Keratinocyte (primary cell): ENCODE measurements around the gene CCL19. TPM values are rescaled to one million over a fixed set of nuclear protein-coding genes. Genes with fewer than 3 reads are reported as not detected.

Experiments
- DNase-seq: peaks from one replicate; pipeline ENCODE4 v3.0.0-alpha.2; 2011; ENCODE audit warnings: low read depth, missing footprints, low spot score
- FAIRE-seq: peaks from 2 replicates; lab custom pipeline; 2011; peaks lifted over from hg19 to GRCh38; lab: Jason Lieb, UNC
- H2AFZ ChIP-seq: 2 replicates; pipeline ENCODE4 v1.6.0; 2012; ENCODE audit warnings: low read length, control low read depth, inconsistent platforms; ENCODE audit not compliant: control insufficient read depth
- H3K27ac ChIP-seq: 2 replicates; pipeline ENCODE4 v1.5.1; 2011; ENCODE audit warnings: low read length; ENCODE audit not compliant: control insufficient read depth, insufficient read depth
- H3K27me3 ChIP-seq: 3 replicates; pipeline ENCODE4 v1.6.0; 2011; ENCODE audit warnings: low read length; ENCODE audit not compliant: control insufficient read depth, insufficient read depth; ENCODE audit errors: extremely low read depth
- H3K36me3 ChIP-seq, 2 experiments: 2 replicates in 1 of 2; 3 replicates in 1 of 2; pipeline ENCODE4 v1.5.1; 2011; ENCODE audit warnings: low read length in 2 of 2, mild to moderate bottlenecking in 1 of 2; ENCODE audit not compliant: control insufficient read depth in 2 of 2, insufficient read depth in 2 of 2; ENCODE audit errors: extremely low read depth in 1 of 2
- H3K4me1 ChIP-seq: 3 replicates; pipeline ENCODE4 v1.5.1; 2011; ENCODE audit warnings: low read length; ENCODE audit not compliant: control insufficient read depth, insufficient read depth; ENCODE audit errors: extremely low read depth
- H3K4me2 ChIP-seq: 3 replicates; pipeline ENCODE4 v1.6.0; 2011; ENCODE audit warnings: low read depth, low read length; ENCODE audit not compliant: control insufficient read depth, insufficient read depth; ENCODE audit errors: extremely low read depth
- H3K4me3 ChIP-seq, 3 experiments: fragments of 200-600 bp in 1 of 3; sonication (generic) in 1 of 3; 2 replicates in 2 of 3; 3 replicates in 1 of 3; pipeline ENCODE4 v1.5.1; 2011 to 2016; ENCODE audit warnings: low read length in 3 of 3, mild to moderate bottlenecking in 3 of 3, control low read depth in 2 of 3, inconsistent platforms in 1 of 3, low read depth in 1 of 3, mixed read lengths in 1 of 3, mixed run types in 1 of 3, moderate library complexity in 1 of 3; ENCODE audit not compliant: control insufficient read depth in 2 of 3, insufficient read depth in 2 of 3; ENCODE audit errors: extremely low read depth in 1 of 3
- H3K79me2 ChIP-seq: 2 replicates; pipeline ENCODE4 v1.6.0; 2012; ENCODE audit warnings: low read length; ENCODE audit not compliant: control insufficient read depth, insufficient read depth
- H3K9ac ChIP-seq: 3 replicates; pipeline ENCODE4 v1.6.0; 2011; ENCODE audit warnings: low read length; ENCODE audit not compliant: control insufficient read depth, insufficient read depth; ENCODE audit errors: extremely low read depth
- H3K9me1 ChIP-seq: 3 replicates; pipeline ENCODE4 v1.6.0; 2011; ENCODE audit warnings: low read length; ENCODE audit not compliant: control insufficient read depth, insufficient read depth; ENCODE audit errors: extremely low read depth
- H3K9me3 ChIP-seq: 2 replicates; pipeline ENCODE4 v1.5.1; 2012; ENCODE audit warnings: low read depth, low read length; ENCODE audit not compliant: control insufficient read depth
- H4K20me1 ChIP-seq: 3 replicates; pipeline ENCODE4 v1.6.0; 2011; ENCODE audit warnings: low read length; ENCODE audit not compliant: control insufficient read depth, insufficient read depth; ENCODE audit errors: extremely low read depth
- CTCF ChIP-seq, 3 experiments: IDR thresholded peaks in 1 of 3; conservative IDR thresholded peaks in 1 of 3; optimal IDR thresholded peaks in 1 of 3; 2 replicates in 2 of 3; 3 replicates in 1 of 3; pipeline versions ENCODE3 to v1.5.1; 2011; ENCODE audit warnings: low read length in 3 of 3, mild to moderate bottlenecking in 3 of 3, moderate library complexity in 2 of 3, control low read depth in 1 of 3, inconsistent platforms in 1 of 3; ENCODE audit not compliant: insufficient read depth in 2 of 3; ENCODE audit errors: extremely low read depth in 1 of 3
- EZH2 ChIP-seq: IDR thresholded peaks from one replicate; pipeline ENCODE4 v1.6.1; 2012; ENCODE audit warnings: inconsistent platforms, mild to moderate bottlenecking, low read length, moderate library complexity
- dilution Hi-C: fragments of 300-500 bp; cut with MboI; formaldehyde crosslinking; loops from one replicate; pipeline ENCODE4 v1.7.0; 2020; ENCODE audit warnings: low sequenced_read_pairs; ENCODE audit not compliant: extremely low pct_ligation_motif_present
- polyA plus RNA-seq, 5 experiments: library from polyadenylated mRNA; depleted of rRNA in 3 of 5; stranded (reverse) in 3 of 5; stranded (forward) in 1 of 5; unstranded in 1 of 5; fragments of >200 nt; gene quantifications; 1 replicate in 1 of 5; 2 replicates in 3 of 5; 3 replicates in 1 of 5; pipeline versions ENCODE4 v1.2.1 to v1.2.3, GENCODE V29; 2011 to 2012; ENCODE audit warnings: missing spikeins in 2 of 5, low read depth in 1 of 5, low replicate concordance in 1 of 5

The CCL19 gene
- polyA plus RNA-seq, 1 donor (not counting 4 experiments of a cell fraction or from before 2014, with no cell fraction given) = not detected

- no peak for TF ChIP-seq CTCF (optimal IDR thresholded peaks at IDR 0.05 in 1 of 3, IDR thresholded peaks at IDR 0.05 in 1 of 3, conservative IDR thresholded peaks at IDR 0.05 in 1 of 3; ENCODE audit: extremely low read depth in 1 of 3, insufficient read depth in 2 of 3, low read length in 3 of 3)
- no peak for TF ChIP-seq EZH2
- H2AFZ ChIP-seq = no peak overlapping the region
- DNase-seq (peak; percentile 86), FAIRE-seq (peak; percentile 88)
- peaks cover 42% of the 10 kb centered on the region for H3K4me1 ChIP-seq
- H3K9ac ChIP-seq = no peak overlapping the region
- H3K4me3 ChIP-seq = no peak overlapping the region
- no peaks in the 10 kb centered on the region for H4K20me1 ChIP-seq
- dilution Hi-C loops = no loop called here
- H3K4me2 ChIP-seq = peak overlapping the region; percentile 41
- peak overlapping the region; percentile 23 for H3K27ac ChIP-seq
- no peaks in the 10 kb centered on the region for H3K27me3 ChIP-seq
- no peaks in the 10 kb centered on the region for H3K9me3 ChIP-seq
- H3K79me2 ChIP-seq = no peaks in the 10 kb centered on the region
- no peaks in the 10 kb centered on the region for H3K36me3 ChIP-seq
- H3K9me1 ChIP-seq = no peaks in the 10 kb centered on the region
These were observed 24.7 kb upstream of the CCL19 start for GRCh38 chr9:34715639-34716215.

GRCh38 chr9:34714007-34714406, 22.9 kb upstream of the CCL19 start:
- H3K9ac ChIP-seq = no peak overlapping the region
- dilution Hi-C loops = no loop called here
- no peak for DNase-seq
- FAIRE-seq = peak; percentile 17
- H3K9me3 ChIP-seq = no peaks in the 10 kb centered on the region
- H3K36me3 ChIP-seq = no peaks in the 10 kb centered on the region
- no peaks in the 10 kb centered on the region for H3K27me3 ChIP-seq
- H3K27ac ChIP-seq = no peak overlapping the region
- no peak overlapping the region for H3K4me2 ChIP-seq
- H2AFZ ChIP-seq = no peak overlapping the region
- peaks cover 42% of the 10 kb centered on the region for H3K4me1 ChIP-seq
- H3K9me1 ChIP-seq = no peaks in the 10 kb centered on the region
- no peak for TF ChIP-seq CTCF (optimal IDR thresholded peaks at IDR 0.05 in 1 of 3, IDR thresholded peaks at IDR 0.05 in 1 of 3, conservative IDR thresholded peaks at IDR 0.05 in 1 of 3; ENCODE audit: extremely low read depth in 1 of 3, insufficient read depth in 2 of 3, low read length in 3 of 3)
- TF ChIP-seq EZH2 = no peak
- H3K79me2 ChIP-seq = no peaks in the 10 kb centered on the region
- no peak overlapping the region for H3K4me3 ChIP-seq
- no peaks in the 10 kb centered on the region for H4K20me1 ChIP-seq
